ENCODE measurements around the gene BCL11B.

Gene BCL11B

DNA sequence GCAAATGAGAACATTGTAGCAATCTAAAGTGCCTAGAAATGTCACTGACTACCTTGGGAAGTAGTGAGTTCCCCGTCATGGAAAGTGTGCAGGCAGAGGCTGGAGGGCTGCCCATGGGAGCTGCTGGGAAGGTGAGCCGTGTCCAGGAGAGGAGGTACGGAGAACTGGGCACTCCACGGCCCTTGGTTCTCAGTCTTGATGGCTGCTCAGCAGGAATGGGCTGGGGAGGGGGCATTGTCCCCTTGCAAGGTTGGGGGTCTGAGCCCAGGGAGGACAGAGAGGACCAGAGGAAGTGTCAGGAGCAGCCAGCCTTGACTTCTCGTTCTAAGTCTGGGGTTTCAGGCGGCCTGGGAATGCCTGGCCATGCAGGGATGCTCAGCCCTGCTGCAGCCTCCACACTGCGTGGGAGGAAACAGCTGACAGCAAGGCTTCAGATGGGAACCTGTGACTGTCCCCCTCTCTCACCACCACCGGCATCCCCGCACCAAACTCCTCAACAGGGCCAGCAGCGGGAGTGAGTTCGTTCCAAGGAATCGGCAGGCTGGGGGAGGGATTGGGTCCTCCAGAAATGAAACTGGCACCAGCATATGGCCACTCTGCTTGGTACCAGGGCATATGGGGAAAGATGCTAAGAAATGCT is 140.2 kb downstream of the BCL11B start:
- peaks cover 0 to 28% of the 10 kb centered on the region in 2 experiments for H3K27me3 ChIP-seq (ENCODE audit: control insufficient read depth in 1 of 2, insufficient read depth in 1 of 2, low read length in 2 of 2)
- no peak for DNase-seq
- no peak overlapping the region for H4K8ac ChIP-seq (ENCODE audit: low read length)
- no peak overlapping the region for H3K4me2 ChIP-seq (ENCODE audit: low read length, poor library complexity, severe bottlenecking)
- H2AFZ ChIP-seq (ENCODE audit: low read depth, low read length): no peak overlapping the region
- no peak overlapping the region for H2BK120ac ChIP-seq (ENCODE audit: low read depth, low read length)
- H3K79me1 ChIP-seq (replicated peaks; ENCODE audit: low read length, poor library complexity, severe bottlenecking): no peaks in the 10 kb centered on the region
- H2AK5ac ChIP-seq (ENCODE audit: low read length, severe bottlenecking): no peak overlapping the region
- no peak overlapping the region for H3K4ac ChIP-seq (ENCODE audit: low read depth in 1 of 2, low read length in 2 of 2)
- H3K23ac ChIP-seq (ENCODE audit: low read length in 2 of 2): no peak overlapping the region
- no peak overlapping the region for H4K91ac ChIP-seq (ENCODE audit: low read length)
- H2BK15ac ChIP-seq (ENCODE audit: low read depth, poor library complexity, severe bottlenecking): no peak overlapping the region
- no peak overlapping the region for H3K18ac ChIP-seq (ENCODE audit: low read depth in 1 of 2, low read length in 2 of 2)
- no peak overlapping the region for H3K4me3 ChIP-seq (ENCODE audit: insufficient read depth in 1 of 2, low read depth in 1 of 2, low read length in 2 of 2)
- H3K9ac ChIP-seq (ENCODE audit: low read length): no peak overlapping the region
- no peak overlapping the region for H2BK5ac ChIP-seq (ENCODE audit: low read depth, low read length, poor library complexity, severe bottlenecking)
- 81% methylated on average over 12 of the region's 12 CpGs for WGBS
- no peaks in the 10 kb centered on the region for H3K9me3 ChIP-seq (ENCODE audit: control insufficient read depth, low read length)
- no peak overlapping the region for H2BK12ac ChIP-seq (ENCODE audit: low read length in 2 of 2)
- no peaks in the 10 kb centered on the region for H3K4me1 ChIP-seq (ENCODE audit: control insufficient read depth, insufficient read depth, low read depth, low read length)
- no peak overlapping the region for H3K27ac ChIP-seq (ENCODE audit: low read length, poor library complexity, severe bottlenecking)
- H3K14ac ChIP-seq (ENCODE audit: low read length in 2 of 2): no peak overlapping the region
- H3K36me3 ChIP-seq (ENCODE audit: control insufficient read depth in 1 of 2, insufficient read depth in 2 of 2, low read depth in 1 of 2, low read length in 2 of 2): no peaks in the 10 kb centered on the region

DNA sequence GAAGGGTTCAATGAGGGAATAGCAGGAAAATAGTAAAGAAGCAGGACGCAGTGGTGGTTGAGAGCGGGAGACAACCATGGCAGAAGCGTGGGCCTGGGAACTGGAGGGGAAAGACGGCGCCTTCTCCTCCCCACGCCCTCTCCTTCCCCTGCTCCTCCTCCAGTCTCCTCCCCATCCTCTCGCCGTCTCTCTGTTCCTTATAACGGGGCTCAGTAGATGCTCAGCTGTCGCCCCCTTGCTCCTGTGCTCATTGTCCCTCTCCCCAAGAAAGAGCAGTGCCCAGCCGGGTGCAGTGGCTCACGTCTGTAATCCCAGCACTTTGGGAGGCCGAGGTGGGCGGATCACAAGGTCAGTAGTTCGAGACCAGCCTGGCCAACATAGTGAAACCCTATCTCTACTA is 142.0 kb downstream of the BCL11B start:
- H3K9me3 ChIP-seq (ENCODE audit: control insufficient read depth, low read length): no peaks in the 10 kb centered on the region
- H2BK5ac ChIP-seq (ENCODE audit: low read depth, low read length, poor library complexity, severe bottlenecking): no peak overlapping the region
- no peak overlapping the region for H3K14ac ChIP-seq (ENCODE audit: low read length in 2 of 2)
- DNase-seq: no peak
- no peak overlapping the region for H4K8ac ChIP-seq (ENCODE audit: low read length)
- H3K4ac ChIP-seq (ENCODE audit: low read depth in 1 of 2, low read length in 2 of 2): no peak overlapping the region
- no peak overlapping the region for H3K18ac ChIP-seq (ENCODE audit: low read depth in 1 of 2, low read length in 2 of 2)
- 76% methylated on average over 10 of the region's 15 CpGs for WGBS
- H3K36me3 ChIP-seq (ENCODE audit: control insufficient read depth in 1 of 2, insufficient read depth in 2 of 2, low read depth in 1 of 2, low read length in 2 of 2): no peaks in the 10 kb centered on the region
- H4K91ac ChIP-seq (ENCODE audit: low read length): no peak overlapping the region
- H2AK5ac ChIP-seq (ENCODE audit: low read length, severe bottlenecking): no peak overlapping the region
- H2AFZ ChIP-seq (ENCODE audit: low read depth, low read length): no peak overlapping the region
- H3K27me3 ChIP-seq (ENCODE audit: control insufficient read depth in 1 of 2, insufficient read depth in 1 of 2, low read length in 2 of 2): peaks cover 0 to 22% of the 10 kb centered on the region in 2 experiments
- H3K9ac ChIP-seq (ENCODE audit: low read length): no peak overlapping the region
- no peak overlapping the region for H2BK15ac ChIP-seq (ENCODE audit: low read depth, poor library complexity, severe bottlenecking)
- no peak overlapping the region for H3K4me3 ChIP-seq (ENCODE audit: insufficient read depth in 1 of 2, low read depth in 1 of 2, low read length in 2 of 2)
- H2BK12ac ChIP-seq (ENCODE audit: low read length in 2 of 2): no peak overlapping the region
- H3K4me1 ChIP-seq (ENCODE audit: control insufficient read depth, insufficient read depth, low read depth, low read length): no peaks in the 10 kb centered on the region
- H2BK120ac ChIP-seq (ENCODE audit: low read depth, low read length): no peak overlapping the region
- no peaks in the 10 kb centered on the region for H3K79me1 ChIP-seq (replicated peaks; ENCODE audit: low read length, poor library complexity, severe bottlenecking)
- H3K4me2 ChIP-seq (ENCODE audit: low read length, poor library complexity, severe bottlenecking): no peak overlapping the region
- H3K23ac ChIP-seq (ENCODE audit: low read length in 2 of 2): no peak overlapping the region
- H3K27ac ChIP-seq (ENCODE audit: low read length, poor library complexity, severe bottlenecking): no peak overlapping the region

DNA sequence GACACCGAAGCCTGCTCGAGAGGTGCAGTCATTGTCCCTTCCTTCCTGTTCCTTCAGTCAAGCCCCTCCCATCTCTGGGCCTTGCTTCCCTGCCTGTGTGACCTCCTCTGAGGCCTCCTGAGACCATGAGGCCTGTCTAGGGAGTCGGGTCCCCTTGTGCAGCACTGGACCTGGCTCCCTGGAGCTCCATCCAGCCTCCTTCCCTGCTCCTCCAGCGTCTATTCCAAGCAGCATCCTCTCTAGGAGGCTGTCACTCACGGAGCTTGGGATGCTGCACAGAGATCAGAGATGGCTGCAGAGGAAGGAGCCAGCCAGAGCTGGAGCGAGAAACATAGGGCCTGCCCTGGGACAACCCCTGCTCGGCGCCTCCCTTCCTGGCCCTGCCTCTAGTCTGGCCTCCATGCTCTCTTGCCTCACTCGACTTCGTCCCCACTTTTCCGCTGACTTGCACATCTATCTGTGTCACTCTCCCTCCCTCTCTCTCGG is 142.7 kb downstream of the BCL11B start:
- H2AFZ ChIP-seq (ENCODE audit: low read depth, low read length): no peak overlapping the region
- 75% methylated on average over 12 of the region's 12 CpGs for WGBS

DNA sequence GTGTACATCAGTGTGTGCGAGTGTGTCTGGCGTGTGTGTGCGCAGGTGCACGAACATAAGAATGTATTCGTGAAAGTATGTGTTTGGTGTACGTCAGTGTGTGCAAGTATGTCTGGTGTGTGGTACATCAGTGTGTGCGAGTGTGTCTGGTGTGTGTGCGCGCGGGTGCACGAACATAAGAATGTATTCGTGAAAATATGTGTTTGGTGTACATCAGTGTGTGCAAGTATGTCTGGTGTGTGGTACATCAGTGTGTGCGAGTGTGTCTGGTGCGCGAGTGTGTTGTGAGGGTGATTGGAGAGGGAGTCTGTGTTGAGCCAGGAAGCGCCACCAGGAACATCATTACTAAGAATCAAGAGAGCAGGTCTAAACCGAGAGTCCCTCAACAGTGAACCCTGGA is 143.8 kb downstream of the BCL11B start:
- Histone ChIP-seq H3K4ac (ENCODE audit: low read depth in 1 of 2, low read length in 2 of 2) (no peak overlapping the region), H4K91ac (ENCODE audit: low read length) (no peak overlapping the region), H4K8ac (ENCODE audit: low read length) (no peak overlapping the region), H2AFZ (ENCODE audit: low read depth, low read length) (no peak overlapping the region), H3K27ac (ENCODE audit: low read length, poor library complexity, severe bottlenecking) (no peak overlapping the region), H3K36me3 (ENCODE audit: control insufficient read depth in 1 of 2, insufficient read depth in 2 of 2, low read depth in 1 of 2, low read length in 2 of 2) (no peaks in the 10 kb centered on the region), H2BK12ac (ENCODE audit: low read length in 2 of 2) (no peak overlapping the region), H2BK120ac (ENCODE audit: low read depth, low read length) (no peak overlapping the region), H3K27me3 (ENCODE audit: control insufficient read depth in 1 of 2, insufficient read depth in 1 of 2, low read length in 2 of 2) (peaks cover 0 to 18% of the 10 kb centered on the region in 2 experiments), H3K4me2 (ENCODE audit: low read length, poor library complexity, severe bottlenecking) (no peak overlapping the region), H3K79me1 (replicated peaks; ENCODE audit: low read length, poor library complexity, severe bottlenecking) (no peaks in the 10 kb centered on the region), H3K9me3 (ENCODE audit: control insufficient read depth, low read length) (no peaks in the 10 kb centered on the region), H3K18ac (ENCODE audit: low read depth in 1 of 2, low read length in 2 of 2) (no peak overlapping the region), H2BK5ac (ENCODE audit: low read depth, low read length, poor library complexity, severe bottlenecking) (no peak overlapping the region), H3K23ac (ENCODE audit: low read length in 2 of 2) (no peak overlapping the region), H3K4me3 (ENCODE audit: insufficient read depth in 1 of 2, low read depth in 1 of 2, low read length in 2 of 2) (no peak overlapping the region), H3K14ac (ENCODE audit: low read length in 2 of 2) (no peak overlapping the region), H3K4me1 (ENCODE audit: control insufficient read depth, insufficient read depth, low read depth, low read length) (no peaks in the 10 kb centered on the region), H2AK5ac (ENCODE audit: low read length, severe bottlenecking) (no peak overlapping the region), H2BK15ac (ENCODE audit: low read depth, poor library complexity, severe bottlenecking) (no peak overlapping the region), H3K9ac (ENCODE audit: low read length) (no peak overlapping the region)
- WGBS: 94% methylated on average over 16 of the region's 17 CpGs
- no peak for DNase-seq

More for the DNA sequence above, 142.7 kb downstream of the BCL11B start:
- H4K8ac ChIP-seq (ENCODE audit: low read length): no peak overlapping the region
- H3K27ac ChIP-seq (ENCODE audit: low read length, poor library complexity, severe bottlenecking): no peak overlapping the region
- no peaks in the 10 kb centered on the region for H3K36me3 ChIP-seq (ENCODE audit: control insufficient read depth in 1 of 2, insufficient read depth in 2 of 2, low read depth in 1 of 2, low read length in 2 of 2)
- no peaks in the 10 kb centered on the region for H3K4me1 ChIP-seq (ENCODE audit: control insufficient read depth, insufficient read depth, low read depth, low read length)
- no peak overlapping the region for H2AK5ac ChIP-seq (ENCODE audit: low read length, severe bottlenecking)
- peaks cover 0 to 22% of the 10 kb centered on the region in 2 experiments for H3K27me3 ChIP-seq (ENCODE audit: control insufficient read depth in 1 of 2, insufficient read depth in 1 of 2, low read length in 2 of 2)
- no peak overlapping the region for H2BK120ac ChIP-seq (ENCODE audit: low read depth, low read length)
- DNase-seq: no peak
- H3K18ac ChIP-seq (ENCODE audit: low read depth in 1 of 2, low read length in 2 of 2): no peak overlapping the region
- H3K4me3 ChIP-seq (ENCODE audit: insufficient read depth in 1 of 2, low read depth in 1 of 2, low read length in 2 of 2): no peak overlapping the region
- H3K23ac ChIP-seq (ENCODE audit: low read length in 2 of 2): no peak overlapping the region
- H3K79me1 ChIP-seq (replicated peaks; ENCODE audit: low read length, poor library complexity, severe bottlenecking): no peaks in the 10 kb centered on the region
- H3K9ac ChIP-seq (ENCODE audit: low read length): no peak overlapping the region
- no peak overlapping the region for H2BK15ac ChIP-seq (ENCODE audit: low read depth, poor library complexity, severe bottlenecking)
- H3K9me3 ChIP-seq (ENCODE audit: control insufficient read depth, low read length): no peaks in the 10 kb centered on the region
- no peak overlapping the region for H3K14ac ChIP-seq (ENCODE audit: low read length in 2 of 2)
- no peak overlapping the region for H4K91ac ChIP-seq (ENCODE audit: low read length)
- H2BK12ac ChIP-seq (ENCODE audit: low read length in 2 of 2): no peak overlapping the region
- H3K4me2 ChIP-seq (ENCODE audit: low read length, poor library complexity, severe bottlenecking): no peak overlapping the region
- H2BK5ac ChIP-seq (ENCODE audit: low read depth, low read length, poor library complexity, severe bottlenecking): no peak overlapping the region
- H3K4ac ChIP-seq (ENCODE audit: low read depth in 1 of 2, low read length in 2 of 2): no peak overlapping the region

Data from mesenchymal stem cell (in vitro differentiated cells and primary cell).